CMK (cell line): ENCODE results near the gene RC3H2.

ENCODE experiments used
- DNase-seq: peaks from one replicate; pipeline ENCODE4 v3.0.0-alpha.2; 2010; ENCODE audit warnings: low read depth

RC3H2 gene

GRCh38 chr9:122808141-122808540 lies 97.0 kb downstream of the RC3H2 start:
- no peak for DNase-seq

DNA sequence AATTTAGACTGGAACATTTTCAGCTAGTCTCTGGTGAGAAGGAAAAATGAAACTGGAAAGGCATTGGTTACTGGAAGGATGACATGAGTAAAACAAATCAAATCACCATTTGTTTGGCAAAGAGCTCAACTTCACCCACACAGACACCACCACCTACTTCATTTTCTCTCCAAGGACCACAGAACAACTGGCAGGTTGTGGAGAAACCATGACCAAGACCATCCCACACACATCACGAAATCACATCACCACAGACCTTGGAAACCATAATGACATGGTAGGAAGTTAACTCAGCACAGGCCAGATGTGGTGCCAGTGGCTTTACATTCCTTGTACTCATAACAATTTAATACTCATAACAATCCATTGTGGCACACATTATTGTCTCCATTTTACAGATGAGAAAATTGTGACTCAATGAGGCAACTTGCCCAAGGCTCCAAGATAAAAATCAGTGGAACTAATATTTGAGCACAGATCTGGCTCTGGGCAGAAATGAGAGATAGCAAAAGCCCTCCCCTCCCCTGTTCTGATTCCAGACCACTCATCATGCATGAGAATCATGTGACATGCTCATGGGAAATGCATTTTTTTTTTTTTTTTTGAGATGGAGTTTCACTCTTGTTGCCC lies 97.8 kb downstream of the RC3H2 start:
- no peak for DNase-seq

- no peak for DNase-seq
Measured at GRCh38 chr9:122806661-122807060, 98.5 kb downstream of the RC3H2 start.

DNA sequence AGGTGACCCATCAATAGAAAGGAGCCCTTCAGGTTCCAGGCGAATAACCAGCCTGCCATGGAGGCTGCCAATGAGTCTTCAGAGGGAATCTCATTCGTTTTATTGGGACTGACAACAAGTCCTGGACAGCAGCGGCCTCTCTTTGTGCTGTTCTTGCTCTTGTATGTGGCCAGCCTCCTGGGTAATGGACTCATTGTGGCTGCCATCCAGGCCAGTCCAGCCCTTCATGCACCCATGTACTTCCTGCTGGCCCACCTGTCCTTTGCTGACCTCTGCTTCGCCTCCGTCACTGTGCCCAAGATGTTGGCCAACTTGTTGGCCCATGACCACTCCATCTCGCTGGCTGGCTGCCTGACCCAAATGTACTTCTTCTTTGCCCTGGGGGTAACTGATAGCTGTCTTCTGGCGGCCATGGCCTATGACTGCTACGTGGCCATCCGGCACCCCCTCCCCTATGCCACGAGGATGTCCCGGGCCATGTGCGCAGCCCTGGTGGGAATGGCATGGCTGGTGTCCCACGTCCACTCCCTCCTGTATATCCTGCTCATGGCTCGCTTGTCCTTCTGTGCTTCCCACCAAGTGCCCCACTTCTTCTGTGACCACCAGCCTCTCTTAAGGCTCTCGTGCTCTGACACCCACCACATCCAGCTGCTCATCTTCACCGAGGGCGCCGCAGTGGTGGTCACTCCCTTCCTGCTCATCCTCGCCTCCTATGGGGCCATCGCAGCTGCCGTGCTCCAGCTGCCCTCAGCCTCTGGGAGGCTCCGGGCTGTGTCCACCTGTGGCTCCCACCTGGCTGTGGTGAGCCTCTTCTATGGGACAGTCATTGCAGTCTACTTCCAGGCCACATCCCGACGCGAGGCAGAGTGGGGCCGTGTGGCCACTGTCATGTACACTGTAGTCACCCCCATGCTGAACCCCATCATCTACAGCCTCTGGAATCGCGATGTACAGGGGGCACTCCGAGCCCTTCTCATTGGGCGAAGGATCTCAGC lies 104.8 kb downstream of the RC3H2 start, which contains the start of gene OR1K1:
TSS of gene OR1K1 (plus strand) at position 58 of the 995 bp plus-strand sequence. CDS start at position 58, 0 bp downstream.
- no peak for DNase-seq

- DNase-seq, result no peak
Measured at GRCh38 chr9:122797316-122798063, 107.7 kb downstream of the RC3H2 start.
